SU-DHL-6 (cell line): ENCODE data around the gene CYYR1.

Source experiments
- H2AFZ ChIP-seq: fragments of 200-600 bp; sonication (generic); 2 replicates; pipeline ENCODE4 v1.6.1; 2014; ENCODE audit warnings: low read depth, mild to moderate bottlenecking, moderate library complexity, mixed read lengths, antibody characterized with exemption, low read length; ENCODE audit not compliant: severe bottlenecking
- H3F3A ChIP-seq: fragments of 200-600 bp; shearing (Covaris generic); 2 replicates; pipeline ENCODE4 v1.6.0; 2016; ENCODE audit warnings: antibody characterized with exemption, mild to moderate bottlenecking; ENCODE audit not compliant: insufficient read depth
- H3K27ac ChIP-seq: fragments of 200-600 bp; sonication (generic); 2 replicates; pipeline ENCODE4 v1.5.1; 2016; ENCODE audit warnings: low read depth, mild to moderate bottlenecking, low read length, moderate library complexity, mixed read lengths
- H3K27me3 ChIP-seq: fragments of 200-600 bp; sonication (generic), shearing (Covaris generic); 2 replicates; pipeline ENCODE4 v1.6.0; 2014; ENCODE audit warnings: mild to moderate bottlenecking, low read length
- H3K36me3 ChIP-seq: fragments of 200-600 bp; sonication (generic); 2 replicates; pipeline ENCODE4 v1.6.1; 2014; ENCODE audit warnings: mild to moderate bottlenecking, low read length, mixed read lengths
- H3K4me2 ChIP-seq: fragments of 300-600, 200-600 bp; shearing (Covaris generic), sonication (generic); 2 replicates; pipeline ENCODE4 v1.6.0; 2014; ENCODE audit warnings: low read length, low read depth, mild to moderate bottlenecking; ENCODE audit not compliant: poor library complexity, severe bottlenecking
- H3K4me3 ChIP-seq: fragments of 200-600 bp; sonication (generic); 2 replicates; pipeline ENCODE4 v1.5.1; 2014; ENCODE audit warnings: antibody characterized with exemption, low read length, mild to moderate bottlenecking, mixed read lengths; ENCODE audit not compliant: insufficient read depth, poor library complexity, severe bottlenecking
- H3K79me2 ChIP-seq: fragments of 200-600 bp; sonication (generic); 2 replicates; pipeline ENCODE4 v1.6.1; 2014; ENCODE audit warnings: mild to moderate bottlenecking, low read length, moderate library complexity; ENCODE audit not compliant: insufficient read depth
- H3K9ac ChIP-seq: fragments of 200-600 bp; sonication (generic); 2 replicates; pipeline ENCODE4 v1.7.0; 2014; ENCODE audit warnings: mild to moderate bottlenecking, low read length
- H3K9me2 ChIP-seq: fragments of 200-600 bp; sonication (generic); replicated peaks from 2 replicates; pipeline ENCODE4 v1.6.1; 2014; ENCODE audit warnings: low read length; ENCODE audit not compliant: insufficient read depth
- H3K9me3 ChIP-seq: fragments of 200-600 bp; sonication (generic); 2 replicates; pipeline ENCODE4 v1.6.1; 2014; ENCODE audit warnings: low read length, mixed read lengths; ENCODE audit not compliant: insufficient read depth
- H4K20me1 ChIP-seq: fragments of 200-600 bp; sonication (generic); 2 replicates; pipeline ENCODE4 v1.6.1; 2014; ENCODE audit warnings: low read depth, mild to moderate bottlenecking, antibody characterized with exemption, low read length, moderate library complexity, mixed read lengths
- CTCF ChIP-seq: fragments of 200-600 bp; sonication (generic); IDR thresholded peaks from one replicate; pipeline ENCODE4 v1.5.1; 2017; ENCODE audit warnings: antibody characterized with exemption, mild to moderate bottlenecking, low read length, moderate library complexity; ENCODE audit not compliant: insufficient read depth, poor library complexity, severe bottlenecking
- EZH2phosphoT487 ChIP-seq: fragments of 200-600 bp; sonication (generic), shearing (Covaris generic); conservative IDR thresholded peaks from 2 replicates; pipeline ENCODE4 v1.6.1; 2018; ENCODE audit warnings: mild to moderate bottlenecking, antibody characterized with exemption, low read length, moderate library complexity, mixed read lengths

CYYR1 gene

GRCh38 chr21:26563856-26564503 is 9.1 kb downstream of the CYYR1 start:
- Histone ChIP-seq H3K27ac (no peak overlapping the region), H2AFZ (no peak overlapping the region), H3K9ac (no peak overlapping the region), H3K36me3 (no peaks in the 10 kb centered on the region), H3K4me3 (no peak overlapping the region), H4K20me1 (no peaks in the 10 kb centered on the region), H3F3A (no peaks in the 10 kb centered on the region), H3K27me3 (no peaks in the 10 kb centered on the region), H3K79me2 (no peaks in the 10 kb centered on the region), H3K4me2 (no peak overlapping the region), H3K9me2 (no peaks in the 10 kb centered on the region), H3K9me3 (no peaks in the 10 kb centered on the region)
- no peak for TF ChIP-seq CTCF

GRCh38 chr21:26560612-26561011 is 12.5 kb downstream of the CYYR1 start:
- Histone ChIP-seq H3K4me2 (no peak overlapping the region), H2AFZ (no peak overlapping the region), H3K79me2 (no peaks in the 10 kb centered on the region), H3K9ac (no peak overlapping the region), H3K4me3 (no peak overlapping the region), H3K9me2 (no peaks in the 10 kb centered on the region), H3K36me3 (no peaks in the 10 kb centered on the region), H3K27me3 (no peaks in the 10 kb centered on the region), H3F3A (no peaks in the 10 kb centered on the region), H3K9me3 (0 out of 2 replicates have a peak, but pooled peaks cover 3% of the 10 kb centered on the region), H3K27ac (no peak overlapping the region), H4K20me1 (no peaks in the 10 kb centered on the region)
- TF ChIP-seq EZH2phosphoT487 (no peak), CTCF (no peak)

- no peak overlapping the region for H3K4me2 ChIP-seq
- no peak overlapping the region for H2AFZ ChIP-seq
- H3K9me2 ChIP-seq = no peaks in the 10 kb centered on the region
- TF ChIP-seq EZH2phosphoT487 = no peak
- no peak for TF ChIP-seq CTCF
- no peak overlapping the region for H3K4me3 ChIP-seq
- H3K79me2 ChIP-seq = no peaks in the 10 kb centered on the region
- no peak overlapping the region for H3K9ac ChIP-seq
- no peaks in the 10 kb centered on the region for H3K36me3 ChIP-seq
- H3K27ac ChIP-seq = no peak overlapping the region
- H4K20me1 ChIP-seq = no peaks in the 10 kb centered on the region
- H3K9me3 ChIP-seq = 0 out of 2 replicates have a peak, but pooled peaks cover 3% of the 10 kb centered on the region
- no peaks in the 10 kb centered on the region for H3K27me3 ChIP-seq
- no peaks in the 10 kb centered on the region for H3F3A ChIP-seq
Measured at GRCh38 chr21:26559099-26559498, 14.0 kb downstream of the CYYR1 start.
